GM23338 (cell line): ENCODE data around the gene TTC33. TPM values are rescaled to one million over a fixed set of nuclear protein-coding genes. Genes with fewer than 3 reads are reported as not detected.

Source experiments
- ATAC-seq: fragments of 200-7000 bp; cut with Tn5 transposase; 3 replicates; pipeline ENCODE4 v1.9.1; 2020
- DNase-seq: peaks from one replicate; pipeline ENCODE4 v3.0.0-alpha.2; 2015; ENCODE audit warnings: low spot score
- H2AFZ ChIP-seq: fragments of 200-600 bp; sonication (generic); 2 replicates; pipeline ENCODE4 v1.8.0; 2016; ENCODE audit warnings: antibody characterized with exemption, mild to moderate bottlenecking, moderate library complexity
- H3F3A ChIP-seq: fragments of 200-600 bp; sonication (generic); replicated peaks from 2 replicates; pipeline ENCODE4 v1.8.0; 2017; ENCODE audit warnings: antibody characterized with exemption, mixed run types, low read depth
- H3K27ac ChIP-seq: fragments of 200-600 bp; sonication (generic); 2 replicates; pipeline ENCODE4 v1.6.1; 2016; ENCODE audit warnings: low read depth
- H3K27me3 ChIP-seq: fragments of 200-600 bp; sonication (generic); 2 replicates; pipeline ENCODE4 v1.8.0; 2016; ENCODE audit warnings: mild to moderate bottlenecking, mixed run types, moderate library complexity; ENCODE audit not compliant: insufficient read depth
- H3K36me3 ChIP-seq: fragments of 200-600 bp; sonication (generic); 2 replicates; pipeline ENCODE4 v1.8.0; 2016; ENCODE audit warnings: mild to moderate bottlenecking; ENCODE audit not compliant: insufficient read depth
- H3K4me1 ChIP-seq: fragments of 200-600 bp; sonication (generic); 2 replicates; pipeline ENCODE4 v1.8.0; 2016; ENCODE audit warnings: mild to moderate bottlenecking, moderate library complexity; ENCODE audit not compliant: insufficient read depth
- H3K4me2 ChIP-seq: fragments of 200-600 bp; sonication (generic); 2 replicates; pipeline ENCODE4 v1.7.1; 2017; ENCODE audit warnings: mixed run types
- H3K4me3 ChIP-seq: fragments of 200-600 bp; sonication (generic); 2 replicates; pipeline ENCODE4 v1.6.1; 2016; ENCODE audit warnings: mixed run types
- H3K79me2 ChIP-seq: fragments of 200-600 bp; sonication (generic); replicated peaks from 2 replicates; pipeline ENCODE4 v1.8.0; 2017; ENCODE audit warnings: mild to moderate bottlenecking; ENCODE audit not compliant: insufficient read depth
- H3K9me2 ChIP-seq: fragments of 200-600 bp; sonication (generic); 2 replicates; pipeline ENCODE4 v1.8.0; 2017; ENCODE audit not compliant: insufficient read depth
- H4K20me1 ChIP-seq: fragments of 200-600 bp; sonication (generic); replicated peaks from 2 replicates; pipeline ENCODE4 v1.8.0; 2017; ENCODE audit warnings: mild to moderate bottlenecking; ENCODE audit not compliant: insufficient read depth
- H3K27ac Mint-ChIP-seq: 2 replicates; pipeline ENCODE4 v1.8.0; 2020; ENCODE audit warnings: inconsistent platforms, mild to moderate bottlenecking, moderate library complexity, mixed read lengths
- H3K27me3 Mint-ChIP-seq: 3 replicates; pipeline ENCODE4 v1.8.0; 2022; ENCODE audit warnings: low read depth, mild to moderate bottlenecking, moderate library complexity, mixed read lengths, inconsistent platforms; ENCODE audit not compliant: insufficient read depth, poor library complexity
- H3K36me3 Mint-ChIP-seq: 3 replicates; pipeline ENCODE4 v1.8.0; 2021; ENCODE audit warnings: low read depth, mild to moderate bottlenecking, inconsistent platforms, moderate library complexity, mixed read lengths
- H3K4me1 Mint-ChIP-seq: 3 replicates; pipeline ENCODE4 v1.8.0; 2020; ENCODE audit warnings: mild to moderate bottlenecking, inconsistent platforms, mixed read lengths
- H3K4me3 Mint-ChIP-seq: 3 replicates; pipeline ENCODE4 v1.8.0; 2021; ENCODE audit warnings: moderate library complexity, mild to moderate bottlenecking, inconsistent platforms, mixed read lengths
- H3K9me3 Mint-ChIP-seq: 3 replicates; pipeline ENCODE4 v1.8.0; 2020; ENCODE audit warnings: moderate library complexity, mild to moderate bottlenecking, inconsistent platforms, mixed read lengths
- CREB1 ChIP-seq: fragments of 250-450 bp; sonication (Bioruptor Pico); IDR thresholded peaks from 2 replicates; pipeline ENCODE4 v1.5.0; 2020; ENCODE audit warnings: low read depth, mild to moderate bottlenecking, moderate library complexity
- ETS1 ChIP-seq: IDR thresholded peaks from 2 replicates; pipeline ENCODE4 v1.6.1; 2016; ENCODE audit warnings: antibody characterized with exemption
- EZH2 ChIP-seq: fragments of 200-600 bp; sonication (generic); IDR thresholded peaks from one replicate; pipeline ENCODE4 v1.8.0; 2017; ENCODE audit warnings: antibody characterized with exemption, mild to moderate bottlenecking, low read depth; ENCODE audit not compliant: unreplicated experiment
- EZH2phosphoT487 ChIP-seq: fragments of 200-600 bp; sonication (generic); IDR thresholded peaks from one replicate; pipeline ENCODE4 v1.8.1; 2018; ENCODE audit warnings: antibody characterized with exemption; ENCODE audit not compliant: unreplicated experiment
- JUNB ChIP-seq: IDR thresholded peaks from one replicate; pipeline ENCODE4 v1.6.1; 2016; ENCODE audit warnings: antibody characterized with exemption; ENCODE audit not compliant: unreplicated experiment
- NANOG ChIP-seq: IDR thresholded peaks from 2 replicates; pipeline ENCODE4 v1.6.1; 2016; ENCODE audit warnings: antibody characterized with exemption, borderline replicate concordance
- POLR2AphosphoS5 ChIP-seq: IDR thresholded peaks from 2 replicates; pipeline ENCODE4 v1.6.1; 2016; ENCODE audit warnings: antibody characterized with exemption, low read depth
- REST ChIP-seq: IDR thresholded peaks from one replicate; pipeline ENCODE4 v1.6.1; 2018; ENCODE audit warnings: antibody characterized with exemption; ENCODE audit not compliant: unreplicated experiment
- STAT1 ChIP-seq: IDR thresholded peaks from one replicate; pipeline ENCODE4 v1.6.1; 2016; ENCODE audit warnings: antibody characterized with exemption; ENCODE audit not compliant: unreplicated experiment
- ZNF114 ChIP-seq: fragments of 250-450 bp; sonication (Bioruptor Pico); IDR thresholded peaks from 2 replicates; pipeline ENCODE4 v1.5.0; 2020; ENCODE audit warnings: mild to moderate bottlenecking, moderate library complexity
- ZNF331 ChIP-seq: fragments of 250-450 bp; sonication (Bioruptor Pico); IDR thresholded peaks from 2 replicates; pipeline ENCODE4 v1.5.0; 2020; ENCODE audit warnings: low read depth, mild to moderate bottlenecking, moderate library complexity
- ZNF462 ChIP-seq: fragments of 250-450 bp; sonication (Bioruptor Pico); IDR thresholded peaks from 2 replicates; pipeline ENCODE4 v1.5.0; 2020; ENCODE audit warnings: mild to moderate bottlenecking, moderate library complexity
- polyA plus RNA-seq: library from polyadenylated mRNA; unstranded; fragments of >200 nt; fragmentation: Nextera tagmentation; extraction: Ambion mirVana; gene quantifications from 2 replicates; pipeline ENCODE4 v1.2.1, GENCODE V29; 2016
- total RNA-seq: library from RNA; depleted of rRNA; stranded (reverse); fragments of >200 nt; shearing (Covaris generic); gene quantifications from 2 replicates; pipeline ENCODE4 v1.2.3, GENCODE V29; 2014
- TF ChIP-seq, protein P1 (sequence below), 2 experiments: fragments of 200-600 bp in 1 of 2; sonication (generic) in 1 of 2; conservative IDR thresholded peaks; 2 replicates each; pipeline versions ENCODE4 v1.5.1 to v1.6.1; 2016 to 2017; ENCODE audit warnings: antibody characterized with exemption in 2 of 2, low read depth in 2 of 2, mild to moderate bottlenecking in 2 of 2, moderate library complexity in 1 of 2

The TTC33 gene
- total and polyA plus RNA-seq, 2 experiments from 2014 or later = 4.1 to 11.5 TPM

GRCh38 chr5:40481241-40481640 lies 274.5 kb downstream of the TTC33 start:
- Histone ChIP-seq H4K20me1 (no peaks in the 10 kb centered on the region), H3K27ac (no peak overlapping the region), H3K79me2 (no peaks in the 10 kb centered on the region), H3K9me2 (peaks cover 5% of the 10 kb centered on the region; the same call in 1 of the 2 replicates), H3K36me3 (no peaks in the 10 kb centered on the region), H3K4me2 (no peak overlapping the region), H3K4me3 (no peak overlapping the region), H3K27me3 (no peaks in the 10 kb centered on the region), H3K4me1 (no peaks in the 10 kb centered on the region), H2AFZ (no peak overlapping the region), H3F3A (no peaks in the 10 kb centered on the region)
- no peak for ATAC-seq
- TF ChIP-seq JUNB = no peak
- no peak for TF ChIP-seq REST
- TF ChIP-seq EZH2phosphoT487 = no peak
- no peak for TF ChIP-seq EZH2
- no peak for TF ChIP-seq ZNF462
- no peak for TF ChIP-seq POLR2AphosphoS5
- TF ChIP-seq ZNF331 (CRISPR knock-in tag) = no peak
- TF ChIP-seq CREB1 (CRISPR knock-in tag) = no peak
- TF ChIP-seq, protein P1, sequence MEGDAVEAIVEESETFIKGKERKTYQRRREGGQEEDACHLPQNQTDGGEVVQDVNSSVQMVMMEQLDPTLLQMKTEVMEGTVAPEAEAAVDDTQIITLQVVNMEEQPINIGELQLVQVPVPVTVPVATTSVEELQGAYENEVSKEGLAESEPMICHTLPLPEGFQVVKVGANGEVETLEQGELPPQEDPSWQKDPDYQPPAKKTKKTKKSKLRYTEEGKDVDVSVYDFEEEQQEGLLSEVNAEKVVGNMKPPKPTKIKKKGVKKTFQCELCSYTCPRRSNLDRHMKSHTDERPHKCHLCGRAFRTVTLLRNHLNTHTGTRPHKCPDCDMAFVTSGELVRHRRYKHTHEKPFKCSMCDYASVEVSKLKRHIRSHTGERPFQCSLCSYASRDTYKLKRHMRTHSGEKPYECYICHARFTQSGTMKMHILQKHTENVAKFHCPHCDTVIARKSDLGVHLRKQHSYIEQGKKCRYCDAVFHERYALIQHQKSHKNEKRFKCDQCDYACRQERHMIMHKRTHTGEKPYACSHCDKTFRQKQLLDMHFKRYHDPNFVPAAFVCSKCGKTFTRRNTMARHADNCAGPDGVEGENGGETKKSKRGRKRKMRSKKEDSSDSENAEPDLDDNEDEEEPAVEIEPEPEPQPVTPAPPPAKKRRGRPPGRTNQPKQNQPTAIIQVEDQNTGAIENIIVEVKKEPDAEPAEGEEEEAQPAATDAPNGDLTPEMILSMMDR (conservative IDR thresholded peaks at IDR 0.05; ENCODE audit: low read depth in 2 of 2) = no peak
- no peak for TF ChIP-seq STAT1
- no peak for TF ChIP-seq ZNF114
- no peak for TF ChIP-seq NANOG
- TF ChIP-seq ETS1 = no peak
- Mint-ChIP-seq H3K36me3 (no peaks in the 10 kb centered on the region), H3K27ac (no peak overlapping the region), H3K4me3 (no peak overlapping the region), H3K4me1 (no peaks in the 10 kb centered on the region), H3K27me3 (peaks cover under 1% of the 10 kb centered on the region), H3K9me3 (no peaks in the 10 kb centered on the region)
- no peak for DNase-seq
